PC-9 (cell line): ENCODE data around the gene TRAPPC12.

Experiments
- EZH2 ChIP-seq: fragments of 200-600 bp; sonication (generic); IDR thresholded peaks from 2 replicates; pipeline ENCODE4 v1.8.0; 2017; ENCODE audit warnings: antibody characterized with exemption, low read depth
- TF ChIP-seq, protein P1 (sequence below): fragments of 200-600 bp; sonication (generic); conservative IDR thresholded peaks from 2 replicates; pipeline ENCODE4 v1.6.1; 2017; ENCODE audit warnings: mixed run types, antibody characterized with exemption, mild to moderate bottlenecking, moderate library complexity

- no peak for TF ChIP-seq EZH2
- TF ChIP-seq, protein P1, sequence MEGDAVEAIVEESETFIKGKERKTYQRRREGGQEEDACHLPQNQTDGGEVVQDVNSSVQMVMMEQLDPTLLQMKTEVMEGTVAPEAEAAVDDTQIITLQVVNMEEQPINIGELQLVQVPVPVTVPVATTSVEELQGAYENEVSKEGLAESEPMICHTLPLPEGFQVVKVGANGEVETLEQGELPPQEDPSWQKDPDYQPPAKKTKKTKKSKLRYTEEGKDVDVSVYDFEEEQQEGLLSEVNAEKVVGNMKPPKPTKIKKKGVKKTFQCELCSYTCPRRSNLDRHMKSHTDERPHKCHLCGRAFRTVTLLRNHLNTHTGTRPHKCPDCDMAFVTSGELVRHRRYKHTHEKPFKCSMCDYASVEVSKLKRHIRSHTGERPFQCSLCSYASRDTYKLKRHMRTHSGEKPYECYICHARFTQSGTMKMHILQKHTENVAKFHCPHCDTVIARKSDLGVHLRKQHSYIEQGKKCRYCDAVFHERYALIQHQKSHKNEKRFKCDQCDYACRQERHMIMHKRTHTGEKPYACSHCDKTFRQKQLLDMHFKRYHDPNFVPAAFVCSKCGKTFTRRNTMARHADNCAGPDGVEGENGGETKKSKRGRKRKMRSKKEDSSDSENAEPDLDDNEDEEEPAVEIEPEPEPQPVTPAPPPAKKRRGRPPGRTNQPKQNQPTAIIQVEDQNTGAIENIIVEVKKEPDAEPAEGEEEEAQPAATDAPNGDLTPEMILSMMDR, result no peak
Measured at GRCh38 chr2:3527886-3528785, 148.6 kb downstream of the TRAPPC12 start.
